Mesodermal cell (in vitro differentiated cells): ENCODE data around the gene APOBEC3A.
"Not testable (repeated sequence)": the region's sequence is repeated elsewhere in the genome, so short reads cannot be mapped to it uniquely, and the experiment has no call there.

ENCODE experiments used
- H3K27ac ChIP-seq: 2 replicates; pipeline ENCODE4 v1.7.0; 2013; ENCODE audit warnings: mild to moderate bottlenecking, low read depth, low read length, moderate library complexity; ENCODE audit not compliant: severe bottlenecking
- H3K36me3 ChIP-seq: 2 replicates; pipeline ENCODE4 v1.7.1; 2013; ENCODE audit warnings: mild to moderate bottlenecking, low read length, moderate library complexity; ENCODE audit not compliant: control insufficient read depth, insufficient read depth
- H3K4me1 ChIP-seq: one replicate; pipeline ENCODE4 v1.7.1; 2013; ENCODE audit warnings: mild to moderate bottlenecking, low read length; ENCODE audit not compliant: insufficient read depth, control insufficient read depth, poor library complexity, severe bottlenecking
- H3K4me3 ChIP-seq: 2 replicates; pipeline ENCODE4 v1.7.0; 2013; ENCODE audit warnings: low read length, control low read depth, mild to moderate bottlenecking; ENCODE audit not compliant: insufficient read depth, poor library complexity, severe bottlenecking; ENCODE audit errors: extremely low read depth
- H3K9me3 ChIP-seq: 2 replicates; pipeline ENCODE4 v1.7.1; 2013; ENCODE audit warnings: mild to moderate bottlenecking, low read length, moderate library complexity; ENCODE audit not compliant: control insufficient read depth
- WGBS, 2 experiments: methylation state at CpG; one replicate each; pipeline ENCODE4 v1.1.5; 2013; ENCODE audit warnings: missing lambda C conversion rate in 2 of 2; ENCODE audit not compliant: insufficient coverage in 2 of 2; 5-methylcytosine and 5-hydroxymethylcytosine counted together

Gene APOBEC3A

DNA sequence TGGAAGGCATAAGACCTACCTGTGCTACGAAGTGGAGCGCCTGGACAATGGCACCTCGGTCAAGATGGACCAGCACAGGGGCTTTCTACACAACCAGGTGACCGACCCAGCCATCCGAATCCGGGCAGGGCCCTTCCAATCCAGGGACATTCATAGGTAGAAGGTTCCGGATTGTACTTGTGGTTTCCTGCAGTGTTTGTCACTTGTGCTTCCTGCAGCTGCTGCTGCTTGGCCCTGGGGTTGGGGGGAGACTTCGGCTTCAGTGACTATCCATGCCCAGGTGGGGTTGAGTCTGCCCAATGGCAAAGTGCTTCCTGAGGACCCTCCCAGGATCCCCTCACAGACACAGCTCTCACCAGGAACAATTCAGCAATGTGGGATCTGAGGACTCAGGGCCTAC, 2.2 kb downstream of the APOBEC3A start:
- H3K9me3 ChIP-seq, result no peaks in the 10 kb centered on the region
- no peaks in the 10 kb centered on the region for H3K4me1 ChIP-seq
- WGBS, 2 experiments, result 91 to 92% methylated on average over 5 to 8 of the region's 8 CpGs
- no peaks in the 10 kb centered on the region for H3K36me3 ChIP-seq
- H3K4me3 ChIP-seq, result no peak overlapping the region
- H3K27ac ChIP-seq, result no peak overlapping the region

DNA sequence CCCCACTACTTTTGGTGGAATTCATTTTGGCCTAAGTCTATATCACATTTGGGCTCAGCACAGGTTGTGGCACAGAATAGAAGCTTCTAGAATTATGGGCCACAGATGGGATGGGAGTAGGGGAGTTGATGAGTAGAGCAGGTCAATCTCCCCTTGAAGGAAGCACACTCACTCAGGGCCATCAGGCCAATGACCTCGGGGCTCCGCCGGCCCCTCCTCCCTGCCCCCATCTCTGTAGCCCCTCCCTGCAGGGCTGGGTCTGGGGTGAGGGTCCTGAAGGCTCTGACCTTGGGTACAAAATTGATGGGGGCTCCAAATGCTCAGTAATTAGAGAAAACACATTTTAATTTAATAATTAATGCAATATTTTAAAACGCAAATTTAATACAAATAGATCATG, 3.3 kb downstream of the APOBEC3A start:
- H3K4me1 ChIP-seq, H3K27ac ChIP-seq, H3K36me3 ChIP-seq, H3K4me3 ChIP-seq, H3K9me3 ChIP-seq: not testable (repeated sequence)
- no CpG with 5 or more reads among the region's 4 CpGs for WGBS, 2 experiments

DNA sequence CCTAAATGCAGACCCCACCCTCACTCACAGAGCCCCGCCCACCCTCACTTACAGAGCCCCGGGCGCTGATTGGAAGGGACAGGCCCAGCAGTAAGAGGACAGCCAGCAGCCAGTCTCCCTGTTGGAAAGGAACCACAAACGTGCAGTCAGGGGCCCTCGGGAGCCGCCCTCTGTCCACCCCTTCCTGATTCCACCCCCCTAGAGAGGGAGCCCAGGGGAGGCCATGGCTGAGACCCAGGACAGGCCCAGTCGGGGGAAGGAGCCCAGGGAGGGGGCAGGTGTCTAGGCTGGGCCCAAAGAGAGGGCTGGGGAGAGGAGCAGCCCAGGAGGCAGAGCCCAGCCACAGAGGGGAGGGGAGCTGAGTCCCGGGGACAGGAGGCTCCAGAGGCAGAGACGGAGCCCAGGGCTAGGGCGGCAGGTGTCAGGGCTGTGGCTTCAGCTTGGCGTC, 5.9 kb downstream of the APOBEC3A start:
- not testable (repeated sequence) for H3K27ac ChIP-seq, H3K9me3 ChIP-seq, H3K4me3 ChIP-seq, H3K4me1 ChIP-seq, H3K36me3 ChIP-seq
- WGBS, 2 experiments, result 66 to 67% methylated on average over 3 to 5 of the region's 11 CpGs

DNA sequence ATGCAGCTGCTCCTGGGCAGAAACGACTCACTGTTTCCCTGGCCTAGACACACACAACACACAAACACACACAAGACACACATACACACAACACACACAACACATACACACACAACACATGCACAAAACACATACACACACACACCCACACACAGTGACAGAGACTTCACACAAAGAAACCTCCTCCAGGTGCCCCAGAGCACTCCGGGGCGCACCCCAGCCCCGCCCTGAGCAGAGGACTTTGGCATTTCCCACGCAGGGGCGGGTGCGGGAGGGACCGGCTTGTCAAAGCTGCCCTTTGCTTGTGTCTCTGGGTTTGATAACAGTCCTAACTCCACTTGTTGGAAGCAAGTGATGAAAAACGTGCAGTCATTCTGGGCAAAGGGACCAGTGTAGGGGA, 6.5 kb downstream of the APOBEC3A start:
- Histone ChIP-seq H3K4me3 (no peak overlapping the region), H3K27ac (no peak overlapping the region), H3K4me1 (no peaks in the 10 kb centered on the region), H3K9me3 (no peaks in the 10 kb centered on the region), H3K36me3 (no peaks in the 10 kb centered on the region)
- WGBS, 2 experiments, result 87 to 89% methylated on average over 9 of the region's 9 CpGs

DNA sequence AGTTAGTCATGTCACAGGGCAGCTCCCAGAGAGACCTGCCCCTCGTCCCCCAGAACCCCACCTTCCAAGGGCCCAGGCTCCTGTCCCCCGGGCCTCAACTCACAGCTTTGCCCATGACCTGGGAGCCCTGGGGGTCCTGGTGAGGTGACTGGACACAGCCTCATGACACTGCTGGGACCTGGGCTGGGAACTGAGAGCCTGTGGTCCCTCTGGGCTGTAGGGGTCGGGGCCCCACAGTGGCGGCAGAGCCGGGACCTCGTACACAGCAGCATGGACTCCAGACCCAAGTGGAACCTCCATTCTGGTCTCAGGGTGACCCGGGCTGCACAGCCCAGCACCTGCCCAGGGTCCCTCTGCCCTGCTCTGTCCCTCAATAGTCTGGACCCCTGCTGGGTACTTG, 6.9 kb downstream of the APOBEC3A start:
- Histone ChIP-seq H3K9me3 (no peaks in the 10 kb centered on the region), H3K4me3 (no peak overlapping the region), H3K36me3 (no peaks in the 10 kb centered on the region), H3K27ac (no peak overlapping the region), H3K4me1 (no peaks in the 10 kb centered on the region)
- WGBS, 2 experiments, result 81 to 95% methylated on average over 3 to 7 of the region's 7 CpGs

DNA sequence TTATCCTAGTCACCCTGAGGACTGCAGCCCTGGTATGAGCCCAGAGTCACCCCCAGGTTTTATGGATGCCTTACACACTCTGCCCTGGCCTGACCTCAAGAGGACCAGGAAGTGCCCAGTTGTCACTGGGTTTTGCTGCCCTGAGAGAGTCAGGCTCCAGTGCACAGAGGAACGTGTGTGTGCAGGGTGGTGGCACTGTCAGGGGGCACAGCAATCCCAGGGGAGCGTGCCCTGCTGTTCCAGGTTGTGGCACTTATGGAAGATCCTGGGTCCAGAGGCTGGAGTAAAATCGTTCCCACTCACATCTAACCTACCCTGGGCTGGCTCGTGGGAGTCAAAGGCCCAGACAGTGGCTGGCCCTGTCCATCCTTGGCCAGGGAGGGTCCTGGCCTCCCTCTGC, 7.6 kb downstream of the APOBEC3A start:
- Histone ChIP-seq H3K4me3 (no peak overlapping the region), H3K9me3 (no peaks in the 10 kb centered on the region), H3K36me3 (no peaks in the 10 kb centered on the region), H3K4me1 (no peaks in the 10 kb centered on the region), H3K27ac (no peak overlapping the region)
- 91 to 93% methylated on average over 2 to 3 of the region's 4 CpGs for WGBS, 2 experiments

DNA sequence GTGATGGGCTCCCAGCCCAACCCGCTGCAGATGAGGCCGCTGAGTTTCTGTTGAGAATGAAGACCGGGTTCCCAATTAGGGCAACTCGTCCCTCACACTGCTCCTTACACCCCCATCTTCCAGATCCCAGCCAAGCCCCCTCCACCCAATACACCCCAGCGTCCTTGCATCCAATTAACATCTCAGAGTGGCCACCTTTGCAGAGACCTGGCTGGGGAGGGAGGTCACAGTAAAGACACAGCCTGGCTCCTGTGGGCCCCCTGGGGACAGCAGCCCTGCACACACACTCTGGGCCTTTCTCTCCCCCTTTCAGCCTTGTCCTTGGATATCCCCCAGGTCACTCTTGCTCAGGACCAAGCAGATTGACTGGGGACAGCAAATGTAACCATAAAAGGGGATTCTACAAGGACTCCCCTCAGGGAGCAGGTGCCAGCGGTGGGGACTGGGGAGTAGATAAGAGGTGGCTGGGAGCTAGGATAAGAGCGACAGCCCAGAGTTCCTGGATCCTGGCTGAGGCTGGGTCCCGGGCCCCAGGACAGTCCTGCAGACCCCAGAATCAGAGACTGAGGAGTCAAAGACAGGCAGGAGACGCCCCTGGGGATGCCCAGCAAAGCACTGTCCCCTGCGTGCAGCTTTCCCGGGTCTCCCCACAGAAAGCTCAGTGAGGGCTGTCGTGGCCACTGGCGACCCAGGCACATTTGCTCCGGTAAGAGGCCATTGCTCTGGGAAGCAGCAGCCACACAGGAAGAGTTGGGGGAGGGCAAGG, 8.4 kb downstream of the APOBEC3A start:
- no peak overlapping the region for H3K27ac ChIP-seq
- H3K9me3 ChIP-seq, result no peaks in the 10 kb centered on the region
- no peaks in the 10 kb centered on the region for H3K4me1 ChIP-seq
- WGBS, 2 experiments, result 77 to 86% methylated on average over 10 to 11 of the region's 14 CpGs
- no peak overlapping the region for H3K4me3 ChIP-seq
- H3K36me3 ChIP-seq, result no peaks in the 10 kb centered on the region

DNA sequence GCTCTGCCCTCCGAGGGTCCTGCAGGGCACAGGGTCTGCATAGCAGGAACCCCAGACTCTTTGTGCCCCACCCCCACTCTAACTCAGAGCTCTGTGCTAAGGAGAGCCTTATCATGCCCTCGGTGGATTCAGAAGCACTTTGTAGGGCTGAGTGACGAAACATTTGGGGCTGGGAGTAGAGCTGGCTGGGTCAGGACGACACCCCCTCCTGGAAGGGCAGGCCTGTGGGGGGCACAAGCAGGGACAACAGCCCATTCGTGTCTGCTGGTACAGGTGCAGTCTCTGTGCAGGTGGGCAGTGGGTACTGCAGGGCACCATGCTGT, 8.9 kb downstream of the APOBEC3A start:
- Histone ChIP-seq H3K27ac (no peak overlapping the region), H3K9me3 (no peaks in the 10 kb centered on the region), H3K36me3 (no peaks in the 10 kb centered on the region), H3K4me1 (no peaks in the 10 kb centered on the region), H3K4me3 (no peak overlapping the region)
- WGBS, 2 experiments, result 74 to 77% methylated on average over 4 of the region's 5 CpGs

DNA sequence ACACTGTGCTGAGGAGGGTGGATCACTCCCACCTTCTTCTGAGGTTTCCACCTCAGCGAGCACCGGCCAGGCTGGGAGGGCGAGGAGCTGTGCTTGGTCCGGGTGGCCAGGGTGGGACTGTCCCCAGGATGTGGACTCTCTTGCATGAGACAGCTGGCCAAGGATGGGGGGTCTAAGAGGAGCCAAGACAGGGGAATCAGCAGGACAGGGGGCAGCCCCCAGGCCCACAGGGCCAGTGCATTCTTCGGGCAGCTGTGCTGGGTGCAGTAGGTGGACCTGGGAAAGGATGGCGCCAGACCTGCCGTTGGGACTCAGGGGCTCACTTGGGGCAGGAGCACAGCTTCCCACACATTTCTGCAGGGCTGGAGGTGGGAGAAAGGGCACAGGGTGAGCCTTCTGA, 9.5 kb downstream of the APOBEC3A start:
- H3K36me3 ChIP-seq, result no peaks in the 10 kb centered on the region
- no peak overlapping the region for H3K27ac ChIP-seq
- no peak overlapping the region for H3K4me3 ChIP-seq
- H3K9me3 ChIP-seq, result no peaks in the 10 kb centered on the region
- WGBS, 2 experiments, result 90 to 100% methylated on average over 5 to 6 of the region's 7 CpGs
- no peaks in the 10 kb centered on the region for H3K4me1 ChIP-seq

DNA sequence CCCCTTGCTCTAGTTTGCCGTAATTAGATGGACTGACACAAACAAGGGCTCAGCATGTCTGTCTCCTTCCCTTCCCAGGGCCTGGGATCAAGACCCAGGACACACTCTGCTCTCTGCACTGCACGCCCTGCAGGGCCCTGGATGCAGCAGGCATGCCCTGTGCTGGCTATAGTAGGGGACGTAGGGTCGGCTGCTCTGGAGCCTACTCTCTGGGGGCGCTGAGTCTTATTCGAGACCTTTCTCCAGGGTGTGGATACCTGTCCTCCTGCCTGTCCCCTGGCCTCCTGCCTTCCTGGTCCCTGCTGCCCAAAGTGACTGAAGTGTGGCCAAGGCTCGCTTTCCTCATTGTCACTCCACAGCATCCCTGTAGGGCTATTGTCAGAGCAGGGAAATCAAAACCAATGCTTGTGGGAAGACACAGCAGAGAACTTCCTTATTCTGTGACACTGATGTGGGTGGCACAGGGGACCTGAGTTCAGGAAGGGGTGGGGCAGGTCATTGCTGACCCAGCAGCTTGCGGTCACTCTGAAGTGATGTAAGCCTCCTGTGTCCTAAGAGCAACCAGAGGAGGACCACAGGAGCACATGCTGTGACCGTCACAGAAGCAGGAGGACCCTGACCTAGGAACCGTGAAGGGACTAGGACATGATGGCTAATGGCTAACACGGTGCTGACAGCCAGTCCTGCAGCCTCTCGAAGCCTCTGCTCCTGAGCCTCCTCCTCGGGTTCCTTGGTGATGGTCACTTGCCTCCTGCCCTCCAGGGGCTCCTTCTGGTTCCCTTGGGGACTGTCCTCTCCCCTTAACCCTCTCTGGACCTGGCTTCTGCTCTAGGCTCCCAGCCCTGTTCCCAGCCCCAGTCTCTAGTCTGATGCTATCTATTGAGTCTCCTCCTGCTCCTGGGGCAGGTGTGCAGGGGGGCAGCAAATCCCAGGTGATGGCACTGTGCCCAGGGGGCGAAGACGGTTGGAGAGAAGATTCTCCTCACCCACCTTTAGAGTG, 10.3 kb downstream of the APOBEC3A start:
- H3K27ac ChIP-seq, result no peak overlapping the region
- H3K9me3 ChIP-seq, result no peaks in the 10 kb centered on the region
- no peaks in the 10 kb centered on the region for H3K4me1 ChIP-seq
- WGBS, 2 experiments, result 88 to 90% methylated on average over 14 to 15 of the region's 15 CpGs
- no peak overlapping the region for H3K4me3 ChIP-seq
- H3K36me3 ChIP-seq, result no peaks in the 10 kb centered on the region

DNA sequence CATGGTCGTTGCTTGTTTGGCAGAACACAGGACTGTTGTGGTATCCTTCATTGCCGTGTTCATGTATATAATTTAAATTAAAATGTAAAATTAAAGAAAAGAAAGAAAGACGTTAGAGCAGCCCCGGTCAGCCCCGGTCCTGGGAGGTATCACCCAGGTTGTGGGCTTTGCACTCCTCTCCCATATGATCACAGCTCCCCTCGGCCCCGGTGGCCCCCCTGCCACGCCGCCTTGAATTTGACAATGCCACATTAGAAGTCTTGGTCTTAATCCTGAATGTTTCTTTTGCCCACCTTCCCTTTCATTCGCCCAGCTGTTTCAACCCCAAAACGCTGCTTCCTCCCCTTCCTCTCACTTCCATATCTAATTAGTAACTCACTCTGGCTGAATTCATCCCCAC, 11.4 kb downstream of the APOBEC3A start:
- Histone ChIP-seq H3K4me3 (no peak overlapping the region), H3K36me3 (no peaks in the 10 kb centered on the region), H3K27ac (no peak overlapping the region), H3K9me3 (no peaks in the 10 kb centered on the region), H3K4me1 (no peaks in the 10 kb centered on the region)
- 80 to 82% methylated on average over 6 to 8 of the region's 11 CpGs for WGBS, 2 experiments
